ENCODE data around the gene LEPROT. TPM values are rescaled to one million over a fixed set of nuclear protein-coding genes. Genes with fewer than 3 reads are reported as not detected.

LEPROT gene
- polyA plus RNA-seq, 1 donor (not counting 4 experiments of a cell fraction or from before 2014, with no cell fraction given) = 82.5 TPM

DNA sequence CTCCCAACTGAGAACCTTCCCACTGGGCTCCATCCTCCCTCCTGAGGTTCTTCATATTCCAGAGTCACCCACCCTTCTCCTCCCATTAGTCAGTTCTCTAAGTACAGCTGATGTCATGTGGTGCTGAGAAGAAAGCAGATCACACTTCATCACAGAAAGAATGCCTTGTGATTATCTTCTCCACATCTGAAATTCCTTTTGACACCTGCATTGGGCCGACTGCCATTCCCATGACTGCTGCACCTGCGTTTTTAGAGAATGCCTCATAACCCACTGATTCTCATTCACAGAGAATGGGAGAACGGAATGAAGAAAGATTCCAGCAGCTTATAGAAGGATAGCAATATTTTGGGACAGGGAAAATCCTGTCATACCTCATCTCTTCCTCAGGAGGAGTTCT lies 14.3 kb downstream of the LEPROT start:
- H3K4me2 ChIP-seq (ENCODE audit: control insufficient read depth, extremely low read depth, insufficient read depth, low read depth, low read length) = no peak overlapping the region
- peaks cover 31% of the 10 kb centered on the region for H3K4me1 ChIP-seq (ENCODE audit: control insufficient read depth, extremely low read depth, insufficient read depth, low read length)
- DNase-seq (ENCODE audit: low read depth, low spot score) = peak; percentile 73
- H3K36me3 ChIP-seq (ENCODE audit: control insufficient read depth in 2 of 2, extremely low read depth in 1 of 2, insufficient read depth in 2 of 2, low read length in 2 of 2) = peaks cover 2 to 11% of the 10 kb centered on the region in 2 experiments
- TF ChIP-seq, protein P1, sequence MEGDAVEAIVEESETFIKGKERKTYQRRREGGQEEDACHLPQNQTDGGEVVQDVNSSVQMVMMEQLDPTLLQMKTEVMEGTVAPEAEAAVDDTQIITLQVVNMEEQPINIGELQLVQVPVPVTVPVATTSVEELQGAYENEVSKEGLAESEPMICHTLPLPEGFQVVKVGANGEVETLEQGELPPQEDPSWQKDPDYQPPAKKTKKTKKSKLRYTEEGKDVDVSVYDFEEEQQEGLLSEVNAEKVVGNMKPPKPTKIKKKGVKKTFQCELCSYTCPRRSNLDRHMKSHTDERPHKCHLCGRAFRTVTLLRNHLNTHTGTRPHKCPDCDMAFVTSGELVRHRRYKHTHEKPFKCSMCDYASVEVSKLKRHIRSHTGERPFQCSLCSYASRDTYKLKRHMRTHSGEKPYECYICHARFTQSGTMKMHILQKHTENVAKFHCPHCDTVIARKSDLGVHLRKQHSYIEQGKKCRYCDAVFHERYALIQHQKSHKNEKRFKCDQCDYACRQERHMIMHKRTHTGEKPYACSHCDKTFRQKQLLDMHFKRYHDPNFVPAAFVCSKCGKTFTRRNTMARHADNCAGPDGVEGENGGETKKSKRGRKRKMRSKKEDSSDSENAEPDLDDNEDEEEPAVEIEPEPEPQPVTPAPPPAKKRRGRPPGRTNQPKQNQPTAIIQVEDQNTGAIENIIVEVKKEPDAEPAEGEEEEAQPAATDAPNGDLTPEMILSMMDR (optimal IDR thresholded peaks at IDR 0.05 in 1 of 3, IDR thresholded peaks at IDR 0.05 in 1 of 3, conservative IDR thresholded peaks at IDR 0.05 in 1 of 3; ENCODE audit: extremely low read depth in 1 of 3, insufficient read depth in 2 of 3, low read length in 3 of 3) = no peak
- TF ChIP-seq EZH2 (IDR thresholded peaks at IDR 0.05; ENCODE audit: low read length) = no peak
- no peak overlapping the region for H2AFZ ChIP-seq (ENCODE audit: control insufficient read depth, low read length)
- no peaks in the 10 kb centered on the region for H3K9me1 ChIP-seq (ENCODE audit: control insufficient read depth, extremely low read depth, insufficient read depth, low read length)
- peaks cover 11% of the 10 kb centered on the region for H3K79me2 ChIP-seq (ENCODE audit: control insufficient read depth, insufficient read depth, low read length)
- no peaks in the 10 kb centered on the region for H4K20me1 ChIP-seq (ENCODE audit: control insufficient read depth, extremely low read depth, insufficient read depth, low read length)
- dilution Hi-C loops (cut with MboI; ENCODE audit: extremely low pct_ligation_motif_present, low sequenced_read_pairs) = no loop called here
- no peak overlapping the region for H3K4me3 ChIP-seq (ENCODE audit: control insufficient read depth in 2 of 3, extremely low read depth in 1 of 3, insufficient read depth in 2 of 3, low read depth in 1 of 3, low read length in 3 of 3)
- H3K9ac ChIP-seq (ENCODE audit: control insufficient read depth, extremely low read depth, insufficient read depth, low read length) = no peak overlapping the region
- peak; percentile 91 for FAIRE-seq
- no peaks in the 10 kb centered on the region for H3K9me3 ChIP-seq (ENCODE audit: control insufficient read depth, low read depth, low read length)
- H3K27ac ChIP-seq (ENCODE audit: control insufficient read depth, insufficient read depth, low read length) = peak overlapping the region; percentile 53
- H3K27me3 ChIP-seq (ENCODE audit: control insufficient read depth, extremely low read depth, insufficient read depth, low read length) = no peaks in the 10 kb centered on the region

DNA sequence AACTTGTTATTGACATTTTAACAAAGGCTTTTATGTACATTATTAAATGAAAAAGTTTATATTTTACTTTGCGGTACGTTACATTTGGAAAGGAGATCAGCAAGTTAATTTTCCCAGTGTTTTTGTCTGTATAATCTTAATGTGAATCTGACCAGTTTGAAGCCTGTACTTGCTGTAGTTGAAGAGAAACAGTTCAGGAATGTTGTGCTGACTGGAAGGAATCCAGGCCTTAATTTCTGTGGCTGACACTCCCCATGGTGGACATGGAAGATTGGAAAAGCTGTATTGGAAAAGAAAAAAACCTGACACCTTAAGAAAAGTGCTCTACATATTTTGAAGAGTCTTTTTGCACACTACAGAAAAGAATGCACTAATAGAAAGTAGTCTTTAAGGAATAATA lies 15.5 kb downstream of the LEPROT start:
- Histone ChIP-seq H4K20me1 (ENCODE audit: control insufficient read depth, extremely low read depth, insufficient read depth, low read length) (no peaks in the 10 kb centered on the region), H3K4me2 (ENCODE audit: control insufficient read depth, extremely low read depth, insufficient read depth, low read depth, low read length) (peak overlapping the region; percentile 22), H3K27me3 (ENCODE audit: control insufficient read depth, extremely low read depth, insufficient read depth, low read length) (no peaks in the 10 kb centered on the region), H3K9me3 (ENCODE audit: control insufficient read depth, low read depth, low read length) (no peaks in the 10 kb centered on the region), H3K9ac (ENCODE audit: control insufficient read depth, extremely low read depth, insufficient read depth, low read length) (no peak overlapping the region), H3K4me3 (ENCODE audit: control insufficient read depth in 2 of 3, extremely low read depth in 1 of 3, insufficient read depth in 2 of 3, low read depth in 1 of 3, low read length in 3 of 3) (peak overlapping the region in 1 of 3 experiments; percentile 10), H3K4me1 (ENCODE audit: control insufficient read depth, extremely low read depth, insufficient read depth, low read length) (peaks cover 21% of the 10 kb centered on the region), H3K36me3 (ENCODE audit: control insufficient read depth in 2 of 2, extremely low read depth in 1 of 2, insufficient read depth in 2 of 2, low read length in 2 of 2) (peaks cover 0 to 11% of the 10 kb centered on the region in 2 experiments), H3K79me2 (ENCODE audit: control insufficient read depth, insufficient read depth, low read length) (peaks cover 7% of the 10 kb centered on the region), H3K9me1 (ENCODE audit: control insufficient read depth, extremely low read depth, insufficient read depth, low read length) (no peaks in the 10 kb centered on the region), H3K27ac (ENCODE audit: control insufficient read depth, insufficient read depth, low read length) (no peak overlapping the region), H2AFZ (ENCODE audit: control insufficient read depth, low read length) (no peak overlapping the region)
- FAIRE-seq = peak; percentile 69
- no peak for TF ChIP-seq EZH2 (IDR thresholded peaks at IDR 0.05; ENCODE audit: low read length)
- TF ChIP-seq, protein P1 (optimal IDR thresholded peaks at IDR 0.05 in 1 of 3, IDR thresholded peaks at IDR 0.05 in 1 of 3, conservative IDR thresholded peaks at IDR 0.05 in 1 of 3; ENCODE audit: extremely low read depth in 1 of 3, insufficient read depth in 2 of 3, low read length in 3 of 3) = no peak
- dilution Hi-C loops (cut with MboI; ENCODE audit: extremely low pct_ligation_motif_present, low sequenced_read_pairs) = no loop called here
- DNase-seq (ENCODE audit: low read depth, low spot score) = no peak
